Thyroid gland (tissue), 4 donors: ENCODE results near the gene PC.

Experiments used
- CTCF ChIP-seq, 6 experiments: fragments of 200-600 bp in 3 of 6; fragments of 450-650 bp in 3 of 6; sonication (generic) in 3 of 6; IDR thresholded peaks; one replicate each; pipeline ENCODE4 v1.5.1; 2016 to 2019; ENCODE audit warnings: antibody characterized with exemption in 6 of 6, mild to moderate bottlenecking in 2 of 6, inconsistent platforms in 1 of 6, moderate library complexity in 1 of 6
- POLR2A ChIP-seq, 2 donors: fragments of 450-650 bp; IDR thresholded peaks; one replicate each; pipeline ENCODE4 v1.6.1; 2017; ENCODE audit warnings: antibody characterized with exemption in 2 of 2, mild to moderate bottlenecking in 2 of 2, moderate library complexity in 1 of 2

DNA sequence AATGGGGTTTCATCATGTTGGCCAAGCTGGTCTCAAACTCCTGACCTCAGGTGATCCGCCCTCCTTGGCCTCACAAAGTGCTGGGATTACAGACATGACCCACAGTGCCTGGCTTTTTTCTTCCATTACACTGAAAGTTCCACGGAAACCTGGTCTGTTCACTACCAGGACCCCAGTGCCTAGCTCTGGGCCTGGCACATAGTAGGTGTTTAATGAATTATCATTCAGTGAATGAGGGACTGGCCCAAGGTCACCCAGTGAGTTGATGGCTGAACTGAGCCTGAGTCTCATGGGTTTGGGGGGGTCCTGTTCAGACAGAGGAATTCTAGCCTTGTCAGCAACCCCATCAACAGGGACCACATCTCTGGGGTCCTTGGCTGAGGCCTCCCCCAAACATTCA is 20.0 kb upstream of the PC start:
- no peak for TF ChIP-seq POLR2A (IDR thresholded peaks at IDR 0.05)
- TF ChIP-seq CTCF (IDR thresholded peaks at IDR 0.05), result no peak
